ENCODE measurements around the gene SLC35A4.

DNA sequence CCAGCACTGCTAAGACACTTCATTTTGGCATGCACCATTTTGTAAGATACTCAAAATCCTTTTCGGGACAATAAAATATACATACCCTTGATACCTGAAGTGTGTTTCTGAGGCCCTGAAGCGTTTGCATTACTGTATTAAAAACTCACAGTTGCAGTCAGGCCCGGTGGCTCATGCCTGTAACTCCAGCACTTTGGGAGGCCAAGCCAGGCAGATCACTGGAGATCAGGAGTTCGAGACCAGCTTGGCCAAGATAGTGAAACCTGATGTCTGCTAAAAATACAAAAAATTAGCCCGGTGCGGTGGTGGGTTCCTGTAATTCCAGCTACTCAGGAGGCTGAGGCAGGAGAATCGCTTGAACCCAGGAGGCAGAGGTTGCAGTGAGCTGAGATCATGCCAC is 19.6 kb upstream of the SLC35A4 start:
- TF ChIP-seq, protein P1, sequence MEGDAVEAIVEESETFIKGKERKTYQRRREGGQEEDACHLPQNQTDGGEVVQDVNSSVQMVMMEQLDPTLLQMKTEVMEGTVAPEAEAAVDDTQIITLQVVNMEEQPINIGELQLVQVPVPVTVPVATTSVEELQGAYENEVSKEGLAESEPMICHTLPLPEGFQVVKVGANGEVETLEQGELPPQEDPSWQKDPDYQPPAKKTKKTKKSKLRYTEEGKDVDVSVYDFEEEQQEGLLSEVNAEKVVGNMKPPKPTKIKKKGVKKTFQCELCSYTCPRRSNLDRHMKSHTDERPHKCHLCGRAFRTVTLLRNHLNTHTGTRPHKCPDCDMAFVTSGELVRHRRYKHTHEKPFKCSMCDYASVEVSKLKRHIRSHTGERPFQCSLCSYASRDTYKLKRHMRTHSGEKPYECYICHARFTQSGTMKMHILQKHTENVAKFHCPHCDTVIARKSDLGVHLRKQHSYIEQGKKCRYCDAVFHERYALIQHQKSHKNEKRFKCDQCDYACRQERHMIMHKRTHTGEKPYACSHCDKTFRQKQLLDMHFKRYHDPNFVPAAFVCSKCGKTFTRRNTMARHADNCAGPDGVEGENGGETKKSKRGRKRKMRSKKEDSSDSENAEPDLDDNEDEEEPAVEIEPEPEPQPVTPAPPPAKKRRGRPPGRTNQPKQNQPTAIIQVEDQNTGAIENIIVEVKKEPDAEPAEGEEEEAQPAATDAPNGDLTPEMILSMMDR (IDR thresholded peaks at IDR 0.05; ENCODE audit: low read length): no peak
- no peak for TF ChIP-seq EZH2 (IDR thresholded peaks at IDR 0.05; ENCODE audit: borderline replicate concordance, low read length)
